ENCODE measurements around the gene SLC25A21.

DNA sequence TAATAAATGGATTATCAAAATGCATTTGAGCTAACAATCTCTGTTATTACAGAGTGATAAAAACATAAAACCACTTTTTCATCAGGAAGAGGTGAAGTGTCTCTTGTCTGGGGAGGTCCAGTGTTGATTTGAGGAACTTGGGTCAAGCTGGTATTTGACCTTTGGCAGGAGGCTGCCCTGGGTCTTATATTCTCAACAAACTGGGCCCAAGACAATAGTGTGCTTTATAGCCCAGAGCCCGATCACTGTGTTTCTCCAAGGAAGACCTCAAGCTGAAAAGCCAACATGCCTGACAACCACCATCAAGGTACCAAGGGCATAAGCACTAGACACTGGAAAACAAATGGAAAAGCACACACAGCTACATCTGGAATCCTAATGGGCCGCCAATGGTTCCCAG is 137.0 kb downstream of the SLC25A21 start:
- no peak for TF ChIP-seq POLR2A (IDR thresholded peaks at IDR 0.05; ENCODE audit: low read depth, low read length)
- TF ChIP-seq POLR2AphosphoS5 (IDR thresholded peaks at IDR 0.05; ENCODE audit: low read depth, low read length), result no peak
